IPS-18a (cell line): ENCODE results near the gene FATE1.
A peak's percentile ranks its signal among the peaks of the same experiment; 100 is the strongest.

ENCODE experiments used
- H3K27ac ChIP-seq: one replicate; pipeline ENCODE4 v1.5.1; 2013; ENCODE audit warnings: low read length
- H3K27me3 ChIP-seq: one replicate; pipeline ENCODE4 v1.6.1; 2013; ENCODE audit warnings: mild to moderate bottlenecking, low read length; ENCODE audit not compliant: control insufficient read depth, insufficient read depth
- H3K36me3 ChIP-seq: one replicate; pipeline ENCODE4 v1.6.1; 2013; ENCODE audit warnings: low read depth, low read length; ENCODE audit not compliant: control insufficient read depth
- H3K4me1 ChIP-seq: one replicate; pipeline ENCODE4 v1.6.1; 2013; ENCODE audit warnings: low read depth, low read length; ENCODE audit not compliant: control insufficient read depth
- H3K4me3 ChIP-seq: one replicate; pipeline ENCODE4 v1.5.1; 2013; ENCODE audit warnings: low read length
- H3K9ac ChIP-seq: one replicate; pipeline ENCODE4 v1.6.1; 2013; ENCODE audit warnings: mild to moderate bottlenecking, low read length, moderate library complexity
- H3K9me3 ChIP-seq: one replicate; pipeline ENCODE4 v1.6.1; 2013; ENCODE audit warnings: low read depth, low read length; ENCODE audit not compliant: control insufficient read depth

FATE1 gene, protein sequence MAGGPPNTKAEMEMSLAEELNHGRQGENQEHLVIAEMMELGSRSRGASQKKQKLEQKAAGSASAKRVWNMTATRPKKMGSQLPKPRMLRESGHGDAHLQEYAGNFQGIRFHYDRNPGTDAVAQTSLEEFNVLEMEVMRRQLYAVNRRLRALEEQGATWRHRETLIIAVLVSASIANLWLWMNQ

DNA sequence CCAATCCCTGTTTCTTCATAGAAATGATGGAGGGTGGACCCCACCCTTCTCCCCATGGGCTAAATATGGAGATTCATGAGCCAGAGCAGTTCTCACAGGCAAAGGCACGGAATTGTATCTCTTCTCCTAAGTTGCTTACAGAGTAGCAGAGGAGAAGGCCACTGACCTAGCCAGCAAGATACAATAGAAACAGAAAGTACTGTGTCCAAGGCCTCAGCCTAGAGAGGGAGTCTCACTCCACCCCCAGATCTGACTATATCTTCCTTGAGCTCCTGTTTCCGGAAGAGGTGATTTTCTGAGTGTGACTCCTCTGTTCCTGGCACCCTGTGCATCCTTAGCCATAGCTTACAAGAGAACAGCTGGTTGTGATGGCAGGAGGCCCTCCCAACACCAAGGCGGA, at the start of gene FATE1:
TSS of gene FATE1 (plus strand) at position 284 of the 400 bp plus-strand sequence. CDS start at position 369, 85 bp downstream.
- H3K4me3 ChIP-seq = no peak within 1 kb of the TSS
- H3K4me1 ChIP-seq = no peaks in the 10 kb centered on the region
- H3K9ac ChIP-seq = no peak within 1 kb of the TSS
- no peaks in the 10 kb centered on the region for H3K27me3 ChIP-seq
- no peak within 1 kb of the TSS for H3K27ac ChIP-seq
- no peaks in the 10 kb centered on the region for H3K36me3 ChIP-seq
- peaks cover 17% of the 10 kb centered on the region for H3K9me3 ChIP-seq

DNA sequence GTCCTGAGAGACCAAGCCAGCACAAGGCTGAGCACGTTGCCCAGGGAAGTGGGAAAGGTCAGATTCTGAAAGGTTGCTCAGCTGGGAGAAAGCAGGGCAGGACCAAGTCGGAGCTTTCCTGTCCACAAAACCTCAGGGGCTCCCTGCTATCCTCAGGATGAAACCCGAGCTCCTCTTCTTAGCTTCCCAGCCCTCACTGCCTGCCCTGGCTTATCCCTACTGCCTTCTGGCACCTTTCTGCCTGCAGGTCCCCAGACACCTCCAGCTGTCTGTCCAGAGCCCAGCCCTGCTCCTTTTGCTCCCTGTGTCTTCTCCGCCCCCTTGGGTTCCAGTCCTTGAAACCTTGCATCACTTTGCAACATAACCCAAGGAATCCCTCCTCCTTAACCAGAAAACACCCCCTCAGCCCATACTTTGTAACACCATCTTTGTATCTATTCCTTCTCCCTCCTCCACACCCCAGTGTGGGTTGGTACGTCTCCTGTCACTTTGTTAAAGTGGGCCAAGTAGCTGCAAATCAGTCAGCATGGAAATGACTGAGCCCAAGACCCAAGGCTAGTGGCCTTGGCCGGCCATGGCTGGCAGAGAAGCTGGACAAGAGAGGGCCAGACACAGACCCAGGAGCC, 40.6 kb upstream of the FATE1 start:
- Histone ChIP-seq H3K27ac (no peak overlapping the region), H3K4me3 (no peak overlapping the region), H3K4me1 (no peaks in the 10 kb centered on the region), H3K27me3 (no peaks in the 10 kb centered on the region), H3K9ac (no peak overlapping the region), H3K36me3 (no peaks in the 10 kb centered on the region), H3K9me3 (peaks cover 19% of the 10 kb centered on the region)

DNA sequence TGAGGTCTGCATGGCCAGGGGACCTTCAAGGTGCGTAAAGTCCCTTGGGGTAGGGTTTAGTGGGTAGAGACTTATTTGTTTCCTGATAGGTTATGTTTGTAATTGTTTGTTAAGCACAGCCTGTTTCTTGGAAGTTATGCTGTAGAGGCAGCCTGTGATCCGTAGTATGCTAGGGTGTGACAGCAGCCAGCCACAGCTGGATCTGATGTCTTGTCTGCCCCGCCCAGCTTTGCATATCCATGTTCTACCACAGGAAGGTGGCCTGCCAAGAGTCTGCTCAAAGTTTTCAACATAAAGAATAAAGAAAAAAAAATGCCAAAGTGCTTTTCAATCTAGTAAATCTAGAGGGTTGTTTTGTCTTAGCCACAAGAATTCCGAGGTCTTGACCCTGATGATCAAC, 39.6 kb upstream of the FATE1 start:
- Histone ChIP-seq H3K9ac (no peak overlapping the region), H3K4me3 (no peak overlapping the region), H3K27me3 (no peaks in the 10 kb centered on the region), H3K9me3 (peaks cover 21% of the 10 kb centered on the region), H3K36me3 (no peaks in the 10 kb centered on the region), H3K27ac (no peak overlapping the region), H3K4me1 (no peaks in the 10 kb centered on the region)

DNA sequence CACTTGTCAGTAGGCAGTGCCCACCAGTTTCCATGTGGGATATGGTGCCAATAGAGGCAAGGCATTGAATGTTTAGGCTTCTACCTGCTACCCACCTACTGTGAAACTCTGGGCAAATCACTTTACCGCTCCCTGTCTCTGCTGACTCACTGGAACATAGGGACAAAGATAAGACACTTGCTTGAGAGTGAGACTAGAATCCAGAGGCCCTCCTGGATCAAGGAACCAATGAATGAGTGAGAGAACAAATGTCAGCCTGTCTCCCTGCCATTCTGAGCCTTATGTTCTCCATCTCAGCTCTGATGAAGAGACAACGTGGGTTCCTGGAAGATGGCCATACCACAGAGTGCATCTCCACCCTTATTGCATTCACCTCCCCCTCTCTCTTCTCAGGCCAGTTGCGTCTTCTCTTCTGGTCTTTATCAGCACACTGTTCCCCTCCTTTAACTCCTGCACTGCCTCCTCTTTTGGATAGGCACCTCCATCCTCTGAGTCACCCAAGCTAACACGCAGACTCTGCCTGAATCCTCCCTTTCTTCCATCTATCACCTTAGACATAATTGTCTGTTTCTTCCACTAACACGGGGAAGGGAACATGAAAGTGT, 35.9 kb upstream of the FATE1 start:
- H3K9me3 ChIP-seq = peaks cover 16% of the 10 kb centered on the region
- no peak overlapping the region for H3K27ac ChIP-seq
- no peaks in the 10 kb centered on the region for H3K4me1 ChIP-seq
- H3K4me3 ChIP-seq = no peak overlapping the region
- H3K36me3 ChIP-seq = no peaks in the 10 kb centered on the region
- H3K27me3 ChIP-seq = no peaks in the 10 kb centered on the region
- H3K9ac ChIP-seq = no peak overlapping the region

DNA sequence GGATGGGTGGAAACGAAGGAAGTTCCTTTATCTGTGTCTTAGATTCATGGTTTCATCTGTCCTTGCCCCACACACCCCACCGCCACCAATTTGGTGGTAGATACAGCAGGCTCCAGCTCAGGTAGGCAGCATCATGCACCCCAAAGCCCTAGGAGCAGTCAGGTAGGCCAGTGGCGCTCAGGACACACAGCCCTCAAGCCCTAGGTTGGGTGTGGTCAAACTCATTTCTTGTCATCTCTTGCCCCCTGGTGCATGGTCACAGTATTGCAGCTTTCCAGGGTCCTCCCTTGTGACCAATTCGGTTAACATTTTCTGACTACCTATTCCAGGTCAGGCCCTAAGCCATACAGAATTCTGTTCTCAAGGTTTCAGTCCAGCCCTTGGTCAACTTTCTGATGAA, 35.0 kb upstream of the FATE1 start:
- no peak overlapping the region for H3K9ac ChIP-seq
- no peak overlapping the region for H3K4me3 ChIP-seq
- no peaks in the 10 kb centered on the region for H3K4me1 ChIP-seq
- no peaks in the 10 kb centered on the region for H3K36me3 ChIP-seq
- H3K27me3 ChIP-seq = no peaks in the 10 kb centered on the region
- H3K9me3 ChIP-seq = peaks cover 16% of the 10 kb centered on the region
- no peak overlapping the region for H3K27ac ChIP-seq

DNA sequence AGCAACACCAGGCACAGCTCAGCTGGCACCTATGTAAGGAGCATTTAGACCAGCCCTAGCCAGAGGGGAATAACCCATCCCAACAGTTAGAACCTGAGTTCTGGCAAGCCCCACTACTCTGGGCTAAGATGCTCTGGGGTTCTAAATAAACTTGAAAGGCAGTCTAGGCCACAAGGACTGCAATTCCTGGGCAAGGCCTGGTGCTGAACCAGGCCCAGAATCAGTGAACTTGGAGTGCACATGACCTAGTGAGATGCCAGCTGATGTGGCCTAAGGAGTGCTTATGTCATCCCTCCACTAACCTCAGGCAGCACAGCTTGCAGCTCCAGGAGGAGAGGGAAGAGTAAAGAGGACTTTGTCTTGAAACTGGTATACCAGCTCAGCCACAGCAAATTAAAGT, 28.2 kb upstream of the FATE1 start:
- no peak overlapping the region for H3K27ac ChIP-seq
- no peaks in the 10 kb centered on the region for H3K36me3 ChIP-seq
- no peak overlapping the region for H3K9ac ChIP-seq
- no peak overlapping the region for H3K4me3 ChIP-seq
- peaks cover 21% of the 10 kb centered on the region for H3K9me3 ChIP-seq
- H3K27me3 ChIP-seq = no peaks in the 10 kb centered on the region
- no peaks in the 10 kb centered on the region for H3K4me1 ChIP-seq

DNA sequence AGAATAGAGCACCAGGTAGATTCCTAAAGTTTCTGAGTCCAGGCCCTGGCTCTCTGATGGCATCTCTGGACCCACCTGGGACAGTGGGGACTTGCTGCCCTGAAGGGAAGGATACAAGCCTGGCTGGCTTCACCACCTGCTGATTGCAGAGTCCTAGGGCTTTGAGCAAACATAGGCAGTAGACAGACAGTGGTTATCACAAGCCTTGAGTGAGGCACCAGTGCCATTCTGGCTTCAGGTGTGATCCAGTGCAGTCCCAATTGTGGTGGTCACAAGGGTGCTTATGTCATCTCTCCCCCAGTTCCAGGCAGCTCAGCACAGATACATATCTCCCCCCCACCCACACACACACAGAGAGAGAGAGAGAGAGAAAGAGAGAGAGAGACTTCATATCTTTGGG, 27.1 kb upstream of the FATE1 start:
- H3K9me3 ChIP-seq = peaks cover 16% of the 10 kb centered on the region
- no peak overlapping the region for H3K27ac ChIP-seq
- no peaks in the 10 kb centered on the region for H3K36me3 ChIP-seq
- no peak overlapping the region for H3K4me3 ChIP-seq
- no peak overlapping the region for H3K9ac ChIP-seq
- H3K4me1 ChIP-seq = no peaks in the 10 kb centered on the region
- H3K27me3 ChIP-seq = peaks cover 2% of the 10 kb centered on the region

DNA sequence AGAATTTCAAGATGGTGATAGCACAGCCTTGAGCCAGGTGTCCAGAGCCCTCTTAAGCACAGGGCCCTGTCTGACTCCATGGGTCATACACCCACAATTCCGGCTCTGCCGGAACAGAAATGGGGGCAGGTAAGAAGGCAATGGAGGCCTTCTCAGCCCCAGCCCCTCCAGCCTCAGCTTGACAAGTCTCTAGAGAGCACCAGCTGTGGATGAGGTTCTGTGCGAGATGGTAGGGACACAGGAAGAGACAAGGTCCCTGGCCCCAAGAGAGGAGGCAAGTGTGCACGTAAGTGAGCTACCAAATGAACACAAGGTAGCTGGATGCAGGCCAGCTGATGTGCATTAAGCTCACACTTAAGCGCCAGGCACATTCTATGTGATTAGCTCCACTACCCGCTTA, 23.0 kb upstream of the FATE1 start:
- peaks cover 20% of the 10 kb centered on the region for H3K27me3 ChIP-seq
- H3K4me3 ChIP-seq = no peak overlapping the region
- H3K9ac ChIP-seq = no peak overlapping the region
- H3K36me3 ChIP-seq = no peaks in the 10 kb centered on the region
- H3K4me1 ChIP-seq = no peaks in the 10 kb centered on the region
- no peak overlapping the region for H3K27ac ChIP-seq
- H3K9me3 ChIP-seq = peaks cover 9% of the 10 kb centered on the region

DNA sequence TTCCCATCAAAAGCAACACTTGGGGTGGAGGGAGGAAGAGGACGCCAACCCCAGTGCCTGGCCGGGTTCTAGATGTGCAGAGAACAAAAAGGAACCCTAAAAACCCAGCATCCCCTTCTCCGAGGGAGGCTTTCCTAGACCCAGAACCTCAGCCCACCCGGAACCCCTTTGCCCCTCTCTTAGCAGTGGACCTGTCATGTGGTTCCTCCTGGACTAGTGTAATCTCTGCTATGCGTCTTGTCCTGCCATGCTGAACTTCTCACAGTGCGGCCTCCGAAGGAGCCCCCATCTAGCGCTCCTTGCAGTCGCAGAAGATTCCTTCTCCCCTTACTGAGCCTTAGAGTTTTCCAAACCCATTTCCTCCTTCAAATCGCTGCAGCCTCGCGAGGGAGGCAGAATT, 21.7 kb upstream of the FATE1 start:
- H3K4me3 ChIP-seq = peak overlapping the region; percentile 24
- H3K9me3 ChIP-seq = peaks cover 4% of the 10 kb centered on the region
- H3K4me1 ChIP-seq = no peaks in the 10 kb centered on the region
- H3K36me3 ChIP-seq = no peaks in the 10 kb centered on the region
- H3K27ac ChIP-seq = no peak overlapping the region
- H3K27me3 ChIP-seq = peaks cover 20% of the 10 kb centered on the region
- H3K9ac ChIP-seq = no peak overlapping the region

DNA sequence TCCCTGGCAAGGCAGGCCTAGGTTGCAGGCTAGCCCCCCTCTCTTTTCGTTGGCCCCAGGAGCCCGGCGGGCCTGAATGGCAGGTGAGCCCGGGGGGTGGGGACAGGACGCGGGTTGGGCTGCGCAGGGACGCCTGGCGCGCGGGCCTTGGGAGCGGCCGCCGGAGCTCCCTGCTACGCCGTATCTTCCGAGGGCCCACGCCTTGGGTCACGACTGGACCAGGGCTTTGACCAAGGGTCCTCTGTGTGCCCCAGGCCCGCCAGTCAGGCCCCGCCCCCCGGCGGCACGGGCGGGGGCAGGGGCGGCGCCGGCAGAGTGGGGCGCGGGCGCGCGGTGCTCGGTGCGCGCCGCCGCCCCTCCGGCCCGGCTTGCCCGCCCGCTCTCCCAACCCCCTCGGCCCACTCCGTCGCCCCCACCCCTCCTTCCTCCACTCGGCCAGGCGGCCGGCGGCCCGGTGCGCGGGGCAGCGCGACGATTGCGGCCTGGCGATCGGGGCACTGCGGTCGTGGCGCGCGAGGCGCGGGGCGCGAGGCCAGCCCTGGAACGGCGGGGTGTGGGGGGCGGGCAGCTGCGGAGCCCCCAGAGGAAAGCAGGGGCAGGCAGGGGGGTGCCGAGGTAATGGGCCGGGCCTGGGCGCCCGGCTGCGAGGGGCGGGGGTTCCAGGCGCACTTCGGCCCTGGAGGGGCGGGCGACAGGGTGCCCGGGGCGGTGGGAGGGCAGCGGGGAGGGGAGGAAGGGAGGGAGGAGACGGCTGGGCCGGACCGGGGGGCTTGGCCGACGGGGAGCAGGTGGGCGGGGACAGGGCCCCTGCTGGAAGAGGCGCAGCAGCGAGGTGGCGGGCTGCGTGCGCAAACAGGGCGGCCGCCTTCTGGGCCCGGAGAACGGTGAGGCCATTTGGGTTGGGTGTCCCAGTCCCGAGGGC, 20.9 kb upstream of the FATE1 start, which contains the start of gene PRRG3:
TSS of gene PRRG3 (plus strand) at position 798 of the 922 bp plus-strand sequence. CDS start 3,357 bp downstream, outside the sequence.
- Histone ChIP-seq H3K9me3 (peaks cover 4% of the 10 kb centered on the region), H3K9ac (no peak within 1 kb of the TSS), H3K4me3 (peak within 1 kb of the TSS; percentile 51), H3K36me3 (no peaks in the 10 kb centered on the region), H3K27me3 (peaks cover 20% of the 10 kb centered on the region), H3K4me1 (no peaks in the 10 kb centered on the region), H3K27ac (no peak within 1 kb of the TSS)

DNA sequence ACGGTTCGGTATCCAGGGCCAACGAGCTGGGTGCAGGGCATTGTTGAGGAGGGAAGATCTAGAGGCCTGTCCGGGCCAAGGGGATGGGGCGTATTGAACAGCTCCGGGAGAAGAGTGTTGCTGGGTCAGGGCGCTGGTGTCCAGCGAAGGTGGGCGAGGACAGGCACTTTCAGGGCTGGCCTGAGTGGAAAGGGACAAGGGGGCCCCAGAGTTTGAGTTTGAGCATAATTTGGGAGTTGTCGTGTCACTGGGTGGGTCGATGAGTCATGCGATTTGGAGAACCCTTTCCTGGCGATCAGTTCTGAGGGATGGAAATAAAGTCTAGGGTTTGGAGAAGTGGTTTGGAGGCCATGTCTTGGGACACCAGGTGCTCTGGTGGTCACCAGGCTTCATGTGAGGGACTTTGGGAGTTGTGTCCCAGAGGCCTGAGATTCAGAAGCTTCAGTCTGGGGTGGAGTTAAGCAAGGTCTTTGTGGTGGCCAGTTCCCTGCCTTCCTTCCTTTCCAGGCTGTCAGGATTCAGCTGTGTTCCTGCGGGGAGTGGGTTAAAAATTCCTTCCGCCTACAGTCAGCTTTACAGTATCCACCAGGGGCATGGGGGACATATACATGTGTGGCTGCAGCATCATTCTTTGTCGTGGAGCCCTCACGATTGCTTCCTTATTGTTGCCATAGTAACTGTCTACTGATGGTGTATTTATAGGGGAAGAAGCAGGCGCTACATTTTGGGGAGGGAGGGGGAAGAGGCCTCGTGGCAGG, 20.1 kb upstream of the FATE1 start:
- Histone ChIP-seq H3K4me3 (peak overlapping the region; percentile 51), H3K9ac (no peak overlapping the region), H3K4me1 (no peaks in the 10 kb centered on the region), H3K36me3 (no peaks in the 10 kb centered on the region), H3K27me3 (peaks cover 20% of the 10 kb centered on the region), H3K9me3 (peaks cover 4% of the 10 kb centered on the region), H3K27ac (no peak overlapping the region)
